Mesenteric fat pad (tissue), 1 donor: ENCODE measurements around the gene TFB1M. TPM values are rescaled to one million over a fixed set of nuclear protein-coding genes. Genes with fewer than 3 reads are reported as not detected.
"Not testable (repeated sequence)": the region's sequence is repeated elsewhere in the genome, so short reads cannot be mapped to it uniquely, and the experiment has no call there.

Experiments used
- DNase-seq: peaks from one replicate; pipeline ENCODE4 v3.0.0-alpha.2; 2020; ENCODE audit warnings: low spot score
- total RNA-seq: library from RNA; stranded (reverse); fragmentation: NEBNext Ultra II Directional; extraction: Animal tissue kit (Norgen Biotek cat#: 25700); gene quantifications from one replicate; pipeline ENCODE4 v1.2.1, GENCODE V29; 2021
- donor health status: DM: yes; HTN: yes; CAD: no.

TFB1M gene
- total RNA-seq, 1 donor from 2014 or later = 12.5 TPM

GRCh38 chr6:155244434-155244833 is 69.8 kb downstream of the TFB1M start:
- DNase-seq = no peak

GRCh38 chr6:155241966-155242365 is 72.3 kb downstream of the TFB1M start:
- no peak for DNase-seq

- no peak for DNase-seq
Measured at GRCh38 chr6:155240905-155241600, 73.2 kb downstream of the TFB1M start.

GRCh38 chr6:155237613-155238012 is 76.7 kb downstream of the TFB1M start:
- DNase-seq = no peak

- DNase-seq = no peak
Measured at GRCh38 chr6:155235087-155235486, 79.2 kb downstream of the TFB1M start.

- no peak for DNase-seq
Measured at GRCh38 chr6:155234687-155235086, 79.6 kb downstream of the TFB1M start.

- DNase-seq = no peak
Measured at GRCh38 chr6:155234167-155234566, 80.1 kb downstream of the TFB1M start.

- DNase-seq = no peak
Measured at GRCh38 chr6:155232848-155233247, 81.4 kb downstream of the TFB1M start.

GRCh38 chr6:155230975-155231374 is 83.3 kb downstream of the TFB1M start:
- DNase-seq = not testable (repeated sequence)

- no peak for DNase-seq
Measured at GRCh38 chr6:155228546-155229166, 85.6 kb downstream of the TFB1M start.

GRCh38 chr6:155227046-155227445 is 87.2 kb downstream of the TFB1M start:
- DNase-seq = no peak

- DNase-seq = no peak
Measured at GRCh38 chr6:155224618-155225017, 89.7 kb downstream of the TFB1M start.

DNA sequence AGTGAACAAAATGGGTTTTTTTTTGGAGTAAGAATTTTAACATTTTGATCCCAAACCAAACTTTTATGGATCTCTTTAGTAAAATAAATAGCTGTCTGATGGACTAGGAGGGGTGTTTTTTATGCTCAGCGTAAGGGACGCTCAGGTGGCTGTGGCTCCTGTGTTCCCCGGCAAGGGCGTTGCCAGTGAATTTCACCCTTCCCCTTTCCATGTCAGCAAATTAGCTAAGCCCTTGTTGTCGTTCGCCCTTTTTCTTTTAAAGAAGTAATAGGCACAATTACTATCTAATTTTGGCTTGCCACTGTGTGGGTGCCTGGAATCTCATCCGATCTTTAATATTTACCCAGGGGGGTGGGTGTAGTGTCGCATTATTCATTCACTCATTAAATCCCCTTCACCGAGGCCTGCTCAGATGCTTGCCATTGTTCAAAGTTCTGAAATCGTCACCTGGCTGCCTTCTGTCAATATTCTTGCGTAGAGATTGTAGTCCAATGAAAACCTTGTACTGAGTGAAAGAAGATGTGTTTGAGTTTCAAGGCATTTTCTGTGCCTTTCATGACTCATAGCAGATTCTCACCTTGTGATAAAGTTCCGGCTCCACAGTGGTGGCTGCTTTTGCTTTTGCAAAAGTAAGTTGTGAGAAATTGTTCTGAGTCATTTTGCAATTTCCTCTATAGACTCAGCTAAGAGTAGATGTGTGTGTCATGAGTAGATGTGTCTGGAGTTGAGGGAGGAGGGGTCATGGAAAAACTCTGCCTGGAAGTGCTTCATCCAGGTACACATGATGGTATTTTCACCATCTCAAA is 90.4 kb downstream of the TFB1M start:
- no peak for DNase-seq

DNA sequence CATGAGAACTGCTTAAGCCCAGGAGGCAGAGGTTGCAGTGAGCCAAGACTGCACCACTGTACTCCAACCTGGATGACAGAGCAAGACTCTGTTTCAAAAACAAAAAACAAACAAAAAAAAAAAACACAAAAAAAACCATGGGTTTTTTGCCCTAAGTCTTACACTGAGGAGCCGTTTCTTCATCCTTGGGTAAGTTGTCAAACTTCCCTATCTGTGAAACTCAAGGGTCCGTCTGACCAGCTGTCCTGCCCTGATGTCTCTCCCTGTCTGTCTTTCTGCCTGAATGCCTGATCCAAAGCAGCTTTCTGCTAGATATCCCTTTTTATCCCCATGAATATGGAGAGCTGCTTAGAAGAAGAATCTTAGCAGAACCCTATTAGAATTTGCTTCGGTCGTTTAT is 91.8 kb downstream of the TFB1M start:
- no peak for DNase-seq

GRCh38 chr6:155221086-155221485 is 93.2 kb downstream of the TFB1M start:
- no peak for DNase-seq

DNA sequence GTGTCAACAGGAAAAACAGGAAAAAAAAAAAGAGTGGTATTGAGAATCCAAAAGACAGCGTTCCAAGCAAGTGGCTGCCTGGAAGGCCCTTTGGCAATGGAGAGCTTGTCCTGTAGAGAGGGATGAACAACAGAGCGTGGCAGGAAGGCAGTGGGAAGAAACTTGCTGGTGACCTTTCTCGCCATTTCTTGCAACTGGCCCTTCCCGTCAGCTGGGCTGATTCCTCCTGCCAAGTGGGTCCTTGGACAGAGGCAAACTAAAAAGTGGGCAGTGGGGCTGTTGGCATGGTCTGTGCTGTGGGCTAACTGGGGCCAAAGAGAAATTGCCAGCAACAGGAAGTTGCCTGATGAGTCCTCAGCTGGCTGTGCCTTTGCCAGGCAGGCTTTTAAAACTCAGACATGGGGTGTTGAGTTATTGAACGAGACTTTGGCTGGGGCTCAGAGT is 94.4 kb downstream of the TFB1M start:
- DNase-seq = no peak

GRCh38 chr6:155219299-155219698 is 95.0 kb downstream of the TFB1M start:
- DNase-seq = no peak

DNA sequence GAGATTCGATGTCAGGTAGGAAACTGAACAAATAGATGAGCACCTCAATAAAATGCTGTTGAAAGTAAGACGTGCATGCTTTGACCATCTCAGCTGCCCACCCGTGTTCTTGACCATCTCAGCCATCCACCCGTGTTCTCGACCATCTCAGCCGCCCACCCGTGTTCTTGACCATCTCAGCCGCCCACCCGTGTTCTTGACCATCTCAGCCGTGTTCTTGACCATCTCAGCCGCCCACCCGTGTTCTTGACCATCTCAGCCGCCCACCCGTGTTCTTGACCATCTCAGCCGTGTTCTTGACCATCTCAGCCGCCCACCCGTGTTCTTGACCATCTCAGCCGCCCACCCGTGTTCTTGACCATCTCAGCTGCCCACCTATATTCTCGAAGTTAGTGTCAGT is 95.6 kb downstream of the TFB1M start:
- not testable (repeated sequence) for DNase-seq

DNA sequence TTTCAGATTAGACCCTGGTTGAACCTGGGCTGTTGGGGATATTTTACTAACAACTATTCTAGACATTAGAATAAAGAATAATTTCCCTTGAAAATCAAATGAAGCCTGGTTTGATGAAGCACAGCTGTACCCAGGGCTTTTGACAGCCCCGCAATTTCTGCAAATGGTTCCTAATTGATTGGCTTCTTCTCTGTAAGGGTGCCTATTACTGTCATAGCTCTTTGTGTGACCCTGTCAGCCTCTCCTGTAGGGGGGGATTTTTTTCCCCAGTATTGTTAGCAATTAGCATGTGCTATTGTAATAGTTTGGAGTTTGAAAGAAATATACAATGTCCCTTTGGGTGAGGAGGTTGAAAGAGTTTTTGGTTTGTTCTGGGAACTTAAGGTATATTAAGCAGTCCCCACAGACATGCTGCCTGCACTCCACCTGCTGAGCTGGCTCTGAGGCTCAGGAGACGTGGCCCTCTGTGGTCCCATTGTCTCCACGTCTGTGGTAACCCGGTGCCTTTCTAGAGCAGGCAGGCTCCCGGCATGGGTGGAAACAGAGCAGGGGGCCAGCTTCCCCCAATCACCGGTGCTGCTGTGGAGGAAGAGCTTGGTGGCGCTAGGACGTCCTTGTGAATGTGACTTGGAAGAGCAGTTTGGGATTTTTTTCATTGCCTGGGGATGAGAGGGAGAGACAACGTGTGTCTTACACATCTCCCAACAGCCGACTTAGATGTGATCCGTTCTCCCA is 97.8 kb downstream of the TFB1M start:
- DNase-seq = no peak

GRCh38 chr6:155215906-155216305 is 98.4 kb downstream of the TFB1M start:
- no peak for DNase-seq

GRCh38 chr6:155213611-155214372 is 100.5 kb downstream of the TFB1M start:
- no peak for DNase-seq
